Tibial nerve (tissue), 4 donors: Measurements from ENCODE around the gene KLHL4.

Experiments
- CTCF ChIP-seq, 5 experiments: fragments of 200-600 bp in 3 of 5; fragments of 450-650 bp in 2 of 5; sonication (generic) in 3 of 5; IDR thresholded peaks; one replicate each; pipeline ENCODE4 v1.5.1; 2016 to 2019; ENCODE audit warnings: antibody characterized with exemption in 5 of 5, mild to moderate bottlenecking in 3 of 5, moderate library complexity in 2 of 5
- EP300 ChIP-seq, 2 donors: sonication (generic); formaldehyde crosslinking; IDR thresholded peaks; one replicate each; pipeline ENCODE4 v1.6.1; 2017; ENCODE audit warnings: antibody characterized with exemption in 2 of 2, mild to moderate bottlenecking in 1 of 2
- POLR2A ChIP-seq, 2 donors: fragments of 450-650 bp; IDR thresholded peaks; one replicate each; pipeline ENCODE4 v1.6.1; 2017; ENCODE audit warnings: antibody characterized with exemption in 2 of 2, mild to moderate bottlenecking in 2 of 2, moderate library complexity in 2 of 2

DNA sequence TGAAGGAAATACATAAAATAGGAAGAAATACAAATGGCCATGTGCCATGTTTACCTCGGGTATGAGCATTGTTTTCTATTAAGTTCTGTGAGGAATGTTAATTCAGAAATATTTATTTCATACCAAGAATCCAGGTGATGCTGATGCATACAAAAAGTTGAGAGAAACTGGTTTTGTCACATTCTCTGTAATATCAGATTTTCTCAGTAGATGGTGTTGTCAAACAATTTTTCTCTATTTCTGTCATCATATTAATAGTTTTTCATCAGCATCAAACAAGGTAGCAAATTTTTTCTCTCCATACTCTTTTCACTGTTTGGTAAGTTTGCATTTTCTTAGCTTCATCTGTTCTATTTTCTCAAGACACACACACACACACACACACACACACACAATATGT lies 179.8 kb downstream of the KLHL4 start:
- no peak for TF ChIP-seq CTCF (IDR thresholded peaks at IDR 0.05)
- no peak for TF ChIP-seq EP300 (IDR thresholded peaks at IDR 0.05)
- no peak for TF ChIP-seq POLR2A (IDR thresholded peaks at IDR 0.05)
